GM12875 (cell line): ENCODE data around the gene CDH11.

Experiments used
- H3K4me3 ChIP-seq: one replicate; pipeline ENCODE4 v1.5.1; 2011; ENCODE audit warnings: low read depth, low read length, control low read depth
- CTCF ChIP-seq: IDR thresholded peaks from 2 replicates; pipeline ENCODE4 v1.5.1; 2011; ENCODE audit warnings: low read depth, mild to moderate bottlenecking, control low read depth, inconsistent platforms, low read length, moderate library complexity, borderline replicate concordance; ENCODE audit not compliant: insufficient read depth

CDH11 gene

GRCh38 chr16:65095906-65096305, 26.0 kb downstream of the CDH11 start:
- no peak overlapping the region for H3K4me3 ChIP-seq
- no peak for TF ChIP-seq CTCF

GRCh38 chr16:65095090-65095728, 26.7 kb downstream of the CDH11 start:
- no peak overlapping the region for H3K4me3 ChIP-seq
- no peak for TF ChIP-seq CTCF

GRCh38 chr16:65094009-65094408, 27.9 kb downstream of the CDH11 start:
- no peak overlapping the region for H3K4me3 ChIP-seq
- TF ChIP-seq CTCF: no peak

- TF ChIP-seq CTCF: no peak
- H3K4me3 ChIP-seq: no peak overlapping the region
Measured at GRCh38 chr16:65083164-65083857, 38.6 kb downstream of the CDH11 start.

- no peak overlapping the region for H3K4me3 ChIP-seq
- TF ChIP-seq CTCF: no peak
Measured at GRCh38 chr16:65079549-65079948, 42.3 kb downstream of the CDH11 start.

- no peak overlapping the region for H3K4me3 ChIP-seq
- no peak for TF ChIP-seq CTCF
Measured at GRCh38 chr16:65077181-65077580, 44.7 kb downstream of the CDH11 start.

GRCh38 chr16:65075877-65076276, 46.0 kb downstream of the CDH11 start:
- TF ChIP-seq CTCF: no peak
- H3K4me3 ChIP-seq: no peak overlapping the region
